ENCODE measurements around the gene MADD.

The MADD gene

DNA sequence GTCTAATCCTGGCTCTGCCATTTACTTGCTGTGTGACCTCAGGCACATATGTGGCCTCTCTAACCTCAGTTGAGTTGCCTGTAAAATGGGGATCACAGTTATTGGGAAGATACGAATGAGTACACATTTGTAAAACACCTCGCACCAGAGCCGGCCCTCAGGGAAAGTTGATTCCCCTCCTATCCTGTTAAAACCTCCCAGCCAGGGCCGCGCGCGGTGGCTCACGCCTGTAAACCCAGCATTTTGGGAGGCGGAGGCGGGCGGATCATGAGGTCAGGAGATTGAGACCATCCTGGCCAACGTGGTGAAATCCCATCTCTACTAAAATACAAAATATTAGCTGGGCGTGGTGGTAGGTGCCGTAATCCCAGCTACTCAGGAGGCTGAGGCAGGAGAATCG, 90.4 kb downstream of the MADD start:
- DNase-seq = no peak

DNA sequence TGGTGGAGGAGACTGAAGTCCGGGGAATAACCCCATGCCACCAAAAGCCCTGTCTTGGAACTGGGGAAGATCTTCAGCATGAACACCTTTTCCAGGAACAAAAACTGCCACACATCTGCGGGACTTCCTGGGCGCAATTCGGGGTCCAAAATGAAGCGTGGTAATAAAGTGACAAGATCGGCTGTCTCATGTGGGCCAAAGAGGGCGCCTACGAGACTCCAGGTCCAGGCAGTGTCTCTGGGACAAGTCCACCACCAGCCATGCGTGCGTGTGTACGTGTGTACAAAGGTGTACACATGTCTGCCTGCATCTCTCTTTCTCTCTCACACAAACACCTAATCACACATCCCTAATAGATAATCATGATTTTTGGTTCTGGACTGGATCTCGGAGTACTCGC, 91.5 kb downstream of the MADD start:
- no peak for DNase-seq

DNA sequence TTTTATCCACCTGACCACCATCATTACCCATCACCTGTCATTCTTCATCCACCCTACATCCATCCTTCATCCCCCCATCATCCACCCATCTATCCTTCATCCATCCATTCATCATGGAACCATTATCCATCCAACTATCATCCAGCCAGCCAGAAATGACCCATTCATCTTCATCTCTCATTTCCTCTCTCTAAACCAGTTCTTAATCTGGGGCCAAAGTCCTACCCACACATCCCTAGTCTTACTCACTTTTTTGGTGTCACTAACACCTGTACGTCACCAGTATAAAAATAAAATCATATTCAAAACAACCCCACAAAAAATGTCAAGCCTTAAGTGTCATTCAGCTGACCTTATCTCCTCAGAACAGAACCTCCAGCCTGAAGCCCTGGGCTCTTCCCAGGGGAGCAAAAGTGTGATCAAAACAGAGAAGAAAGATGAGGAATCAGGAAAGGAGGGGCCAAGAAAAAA, 96.1 kb downstream of the MADD start:
- no peak for DNase-seq

DNA sequence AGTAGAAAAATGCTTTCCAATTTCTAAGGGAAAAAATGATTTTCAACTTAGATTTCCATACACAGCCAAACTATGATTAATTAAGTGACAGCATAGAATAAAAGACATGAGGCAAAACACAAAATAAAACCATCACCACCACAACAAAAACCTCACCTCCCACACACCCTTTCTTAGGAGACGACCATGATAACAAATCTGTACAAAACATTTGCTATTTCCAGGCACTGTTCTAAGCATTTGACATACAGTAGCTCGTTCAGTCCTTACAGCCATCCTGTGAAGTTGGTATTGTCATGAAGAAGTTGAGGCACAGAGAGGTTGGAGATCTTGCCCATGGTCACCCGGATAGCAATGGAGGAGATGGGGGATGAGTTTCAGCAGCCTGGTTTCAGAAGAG, 99.7 kb downstream of the MADD start:
- DNase-seq = no peak

DNA sequence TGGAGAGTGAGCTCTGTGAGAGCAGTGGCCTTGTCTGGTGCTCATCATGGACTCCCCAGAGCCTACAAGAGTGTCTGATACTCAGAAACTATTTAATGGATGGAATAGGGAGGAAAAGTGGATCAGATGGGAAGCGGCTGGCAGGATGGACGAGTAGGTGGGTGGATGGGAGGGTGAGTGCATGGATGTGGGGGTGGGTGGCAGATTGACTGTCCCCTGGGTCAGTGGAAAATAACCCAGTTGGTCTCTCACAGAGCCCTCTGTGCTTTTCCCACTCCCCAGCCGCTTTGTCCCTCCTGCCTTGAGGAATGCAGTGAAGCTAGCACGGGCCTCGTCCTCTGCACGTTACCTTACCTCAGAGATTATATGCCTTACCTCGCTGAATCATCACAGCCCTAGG, 102.5 kb downstream of the MADD start:
- DNase-seq = no peak

DNA sequence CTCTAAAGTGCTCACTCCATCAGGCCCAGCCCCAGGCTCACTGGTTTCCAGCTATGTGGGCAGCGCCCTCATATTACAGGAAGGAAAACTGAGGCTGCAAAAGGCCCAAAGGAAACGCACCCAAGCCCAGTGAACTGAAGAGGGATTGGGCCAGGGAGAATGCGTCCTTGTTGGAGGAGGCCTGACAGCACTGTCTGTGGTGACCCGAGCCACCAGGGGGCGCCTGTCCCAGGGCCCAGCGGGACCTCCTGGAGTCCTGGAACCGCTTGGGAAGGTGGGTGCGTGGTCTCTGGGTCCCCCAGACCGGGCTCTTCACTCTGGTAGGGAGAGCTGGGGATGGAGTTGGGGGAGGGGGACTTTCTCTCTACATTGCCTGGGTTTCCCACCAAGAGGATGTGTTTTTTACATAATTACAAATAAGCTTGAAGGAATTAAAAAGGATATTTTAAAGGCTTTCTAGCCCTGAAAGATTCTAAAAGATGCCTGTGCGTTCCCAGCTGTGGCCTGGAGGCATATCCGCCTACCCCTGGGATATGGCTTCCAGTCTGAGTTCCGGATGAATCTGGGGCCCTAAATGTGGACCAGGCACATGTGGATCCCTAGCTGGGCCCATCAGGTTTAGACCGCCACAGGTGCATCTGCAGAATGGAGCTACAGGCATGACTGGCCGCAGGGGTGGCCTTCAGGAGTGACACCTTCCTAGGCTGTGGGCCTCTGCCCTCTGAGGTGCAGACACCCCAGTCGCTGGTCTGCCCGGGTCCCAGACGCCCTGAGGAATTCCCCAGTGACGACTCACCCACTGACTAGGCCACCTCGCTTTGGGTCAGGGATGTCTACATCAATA, 104.2 kb downstream of the MADD start:
- peak; percentile 11 for DNase-seq

DNA sequence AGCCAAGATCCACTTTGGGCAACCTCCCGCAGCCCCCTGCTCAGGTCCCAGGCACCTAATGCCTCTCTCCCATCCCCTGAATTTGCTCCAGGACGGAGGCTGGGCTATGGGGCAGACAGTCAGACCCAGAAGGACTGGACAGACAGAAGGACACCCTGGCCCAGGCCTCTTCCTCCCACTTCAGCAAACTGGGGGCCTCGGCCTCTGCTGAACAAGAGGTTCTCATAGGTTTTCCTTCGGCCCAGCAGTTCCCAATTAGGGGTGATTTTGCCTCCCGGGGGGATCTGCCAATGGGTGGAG, 104.7 kb downstream of the MADD start:
- DNase-seq = no peak

DNA sequence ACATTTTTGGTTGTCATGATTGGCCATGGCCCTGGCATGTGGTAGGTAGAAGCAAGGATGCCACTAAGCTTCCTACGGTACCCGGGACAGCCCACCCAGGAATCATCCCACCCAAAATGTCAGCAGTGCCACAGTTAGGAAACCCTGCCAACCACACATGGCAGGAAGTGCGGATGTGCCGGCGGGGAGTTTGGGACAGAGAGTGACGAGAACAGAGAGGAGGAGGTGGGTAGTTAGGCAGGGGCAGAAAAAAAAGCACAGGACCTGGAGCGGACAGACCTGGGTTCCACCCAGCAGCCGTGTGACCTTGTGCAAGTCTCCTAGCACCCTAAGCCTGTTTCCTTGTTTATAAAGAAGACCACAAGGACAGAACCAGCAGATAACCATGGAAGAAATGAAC, 105.1 kb downstream of the MADD start:
- no peak for DNase-seq

DNA sequence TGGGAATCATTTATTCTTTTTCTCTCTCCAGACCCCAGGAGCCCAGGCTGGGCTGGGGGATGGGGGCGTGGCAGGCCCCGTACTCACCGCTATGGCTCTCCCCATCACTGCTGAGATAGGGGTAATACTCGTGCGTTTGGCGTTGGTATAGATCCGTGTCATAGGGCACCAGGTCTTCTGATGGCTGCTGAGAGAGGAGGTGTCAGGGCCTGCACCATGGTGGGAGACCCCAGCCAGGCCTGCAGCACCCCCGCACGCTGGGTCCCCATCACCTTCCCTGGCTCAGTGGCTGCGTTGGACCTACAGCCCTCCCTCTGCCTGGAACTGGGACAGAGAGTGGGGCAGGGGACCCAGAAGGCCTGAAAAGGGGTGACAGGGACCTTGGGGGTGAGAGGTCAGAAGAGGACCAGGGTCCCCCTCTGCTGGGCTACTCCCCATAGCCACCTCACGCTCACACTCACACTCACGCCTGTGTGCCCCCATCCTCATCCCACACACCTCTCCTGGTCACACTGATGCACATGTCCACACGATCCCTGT, 105.7 kb downstream of the MADD start:
- DNase-seq = no peak

DNA sequence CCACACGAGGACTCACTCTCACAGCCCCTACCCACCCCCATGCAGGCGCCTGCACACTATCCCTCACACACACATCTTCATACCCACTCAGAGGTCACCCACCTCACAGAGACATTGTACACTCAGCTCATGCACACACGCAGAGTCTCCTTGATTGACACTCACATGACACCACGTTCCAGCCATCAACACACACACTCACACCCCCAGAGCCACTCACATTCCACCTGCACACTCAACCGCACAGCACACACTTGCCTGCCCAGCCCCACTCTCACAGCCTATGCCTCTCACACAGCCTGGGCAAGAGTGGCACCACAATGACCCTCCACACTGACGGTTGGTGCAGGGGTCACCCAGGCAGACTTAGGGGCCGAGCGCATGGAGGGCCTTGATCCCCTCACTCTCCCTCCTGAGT, 106.2 kb downstream of the MADD start:
- DNase-seq = no peak

DNA sequence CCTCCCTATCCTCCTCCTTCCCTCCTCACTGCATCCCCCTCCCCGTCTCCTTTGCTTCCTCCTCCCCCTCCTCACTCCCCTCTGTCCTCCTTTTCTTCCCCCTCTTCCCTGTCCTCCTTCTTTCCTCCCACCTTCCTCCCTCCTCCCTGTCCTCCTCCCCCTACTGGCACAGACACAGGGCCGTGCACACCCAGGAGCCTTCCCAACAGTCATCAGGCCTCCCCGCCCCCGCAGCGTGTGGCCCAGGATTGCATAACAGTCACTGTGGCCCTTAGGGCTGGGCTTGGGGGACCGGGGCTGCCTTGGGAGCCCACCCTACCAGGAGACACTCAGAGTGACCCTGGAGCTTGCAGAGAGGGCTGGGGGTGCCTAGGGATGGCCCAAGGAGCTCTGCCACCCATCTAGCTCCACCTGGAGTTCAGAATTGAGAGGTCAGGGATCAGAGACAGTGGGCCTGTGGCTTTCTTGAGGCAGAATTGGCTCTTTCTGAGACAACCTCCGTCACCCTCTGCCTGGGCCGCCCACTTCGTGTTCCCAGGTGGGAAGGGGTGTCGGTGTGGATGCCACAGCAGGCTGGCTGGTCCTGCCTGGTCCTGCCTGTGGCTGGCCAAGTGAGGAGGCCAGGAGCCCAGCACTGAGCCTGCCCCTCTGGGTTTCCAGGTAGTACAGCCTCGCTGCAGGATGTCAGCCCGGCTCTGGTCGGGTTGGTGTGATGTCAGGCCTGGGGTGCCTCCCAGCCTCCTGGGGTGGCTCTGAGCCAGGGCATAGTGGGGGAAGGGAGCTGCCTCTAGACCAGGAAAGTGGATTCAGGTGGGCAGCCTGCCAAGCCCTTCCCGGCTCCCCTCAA, 106.8 kb downstream of the MADD start:
- DNase-seq = no peak

DNA sequence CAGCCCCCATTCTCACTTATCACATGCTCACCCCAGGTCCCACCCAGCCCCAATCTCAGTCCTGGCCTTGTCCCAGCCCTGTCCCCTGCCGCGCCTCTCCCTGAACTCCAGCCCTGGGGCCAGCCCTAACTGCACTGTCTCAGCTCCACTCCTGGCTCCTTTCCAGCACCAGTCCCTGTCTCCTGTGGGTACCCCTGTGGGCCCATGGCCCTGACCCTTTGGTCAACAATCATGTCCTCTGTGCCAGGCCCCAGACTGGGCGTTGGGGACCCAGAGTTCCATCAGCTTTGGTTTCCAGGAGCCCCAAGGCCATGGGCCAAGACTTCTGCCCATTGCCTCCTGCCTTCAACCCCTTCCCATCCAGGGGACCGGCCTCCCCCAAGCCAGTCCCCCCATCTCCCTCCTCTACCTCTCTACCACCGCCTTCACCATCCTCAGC, 107.7 kb downstream of the MADD start:
- no peak for DNase-seq

DNA sequence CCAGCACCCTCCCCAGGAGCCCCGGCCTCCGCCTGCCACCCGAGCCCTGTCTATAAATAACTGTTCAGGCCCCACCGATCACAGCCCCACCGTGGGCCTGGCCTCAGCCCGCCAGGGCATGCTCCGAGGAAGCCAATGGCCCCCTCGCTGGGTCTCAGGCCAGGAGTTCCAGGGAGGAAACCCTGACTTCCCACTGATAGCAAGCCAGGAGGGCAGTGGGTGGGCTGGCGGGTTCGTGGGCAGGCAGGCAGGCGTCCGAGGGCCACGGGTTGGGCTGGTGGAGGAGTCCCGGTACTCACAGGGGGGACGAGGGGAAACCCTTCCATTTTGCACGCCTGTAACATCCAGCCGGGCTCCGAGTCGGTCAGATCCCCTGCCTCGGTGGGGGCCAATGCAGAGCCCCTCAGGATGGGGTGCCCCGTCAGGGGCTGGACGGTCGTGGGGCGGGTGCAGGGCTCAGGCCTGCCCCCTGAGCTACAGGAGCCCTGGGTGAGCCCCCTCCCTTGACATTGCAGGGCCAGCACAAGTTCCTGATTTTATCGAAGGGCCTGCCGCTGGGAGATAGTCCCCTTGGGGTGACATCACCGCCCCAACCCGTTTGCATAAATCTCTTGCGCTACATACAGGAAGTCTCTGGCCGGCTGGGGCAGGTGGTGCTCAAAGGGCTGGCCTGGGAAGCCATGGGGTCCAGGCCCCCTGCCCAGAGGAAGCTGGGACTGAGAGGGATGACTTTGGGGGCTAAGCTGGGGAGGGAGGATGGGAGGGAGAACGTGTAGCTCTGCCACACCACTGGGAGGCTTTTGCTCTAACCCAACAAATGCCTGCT, 108.3 kb downstream of the MADD start, which contains the start of gene SPI1:
TSS of gene SPI1 (minus strand) at position 538 of the 826 bp plus-strand sequence. CDS start at position 344, 194 bp downstream.
- DNase-seq = no peak

DNA sequence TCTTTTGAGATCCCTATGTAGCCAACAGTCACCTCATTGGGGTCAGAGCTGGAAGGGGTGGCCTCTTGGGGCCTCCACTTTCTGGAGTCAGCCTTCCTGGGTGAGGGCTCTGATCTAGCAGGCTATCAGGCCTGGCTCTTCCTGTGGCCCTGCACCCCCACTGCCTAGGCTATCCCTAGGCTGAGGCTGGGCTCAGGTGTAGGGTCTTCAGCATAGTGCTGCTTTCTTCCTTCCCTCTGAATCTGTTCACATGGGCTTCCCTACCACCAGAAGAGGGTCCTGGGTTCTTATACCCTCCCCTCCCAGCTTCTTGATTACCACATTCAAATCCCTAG, 108.9 kb downstream of the MADD start:
- DNase-seq = no peak

DNA sequence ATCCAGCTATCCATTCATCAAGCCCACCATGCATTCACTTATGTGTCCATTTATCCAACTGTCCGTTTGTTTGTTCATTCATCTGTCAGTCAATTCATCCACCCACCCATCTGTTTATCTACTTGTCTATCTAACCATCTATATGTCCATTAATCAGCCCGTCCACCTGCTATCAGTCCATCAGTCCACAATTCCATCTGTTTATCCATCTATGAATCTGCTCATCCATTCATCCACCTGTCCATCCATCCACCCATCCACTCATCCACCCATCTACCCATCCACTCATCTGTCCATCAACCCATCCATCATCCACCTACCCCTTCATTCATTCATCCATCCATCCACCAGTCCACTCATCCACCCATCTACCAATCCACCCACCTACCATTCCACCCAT, 109.4 kb downstream of the MADD start:
- DNase-seq = no peak

Data from NCI-H748 treated with DMSO at 0.1 percent for 48 hours (cell line).